Tibial nerve (tissue), 4 donors: Measurements from ENCODE around the gene SCIMP. TPM values are rescaled to one million over a fixed set of nuclear protein-coding genes. Genes with fewer than 3 reads are reported as not detected.
A peak's percentile ranks its signal among the peaks of the same experiment; 100 is the strongest.

Source experiments
- DNase-seq, 2 donors: peaks; one replicate each; pipeline ENCODE4 v3.0.0-alpha.2; 2019; ENCODE audit warnings: low spot score in 2 of 2
- H3K27ac ChIP-seq, 4 donors: fragments of 200-600 bp; sonication (generic) in 3 of 4; one replicate each; pipeline ENCODE4 v1.5.1; 2017 to 2019; ENCODE audit warnings: mild to moderate bottlenecking in 1 of 4
- H3K27me3 ChIP-seq, 2 donors: fragments of 200-600 bp; sonication (generic) in 1 of 2; one replicate each; pipeline versions ENCODE4 v1.5.1 to v1.6.0; 2017 to 2019
- H3K36me3 ChIP-seq, 3 donors: fragments of 200-600 bp; sonication (generic); one replicate each; pipeline ENCODE4 v1.5.1; 2018 to 2019
- H3K4me1 ChIP-seq, 4 donors: fragments of 200-600 bp; sonication (generic) in 3 of 4; one replicate each; pipeline ENCODE4 v1.5.1; 2017 to 2019
- H3K4me3 ChIP-seq, 4 donors: fragments of 200-600 bp; sonication (generic) in 3 of 4; one replicate each; pipeline ENCODE4 v1.5.1; 2017 to 2019; ENCODE audit warnings: mild to moderate bottlenecking in 1 of 4, moderate library complexity in 1 of 4
- H3K9me3 ChIP-seq, 4 donors: fragments of 200-600 bp; sonication (generic) in 3 of 4; one replicate each; pipeline ENCODE4 v1.5.1; 2017 to 2019
- EP300 ChIP-seq, 2 donors: sonication (generic); formaldehyde crosslinking; IDR thresholded peaks; one replicate each; pipeline ENCODE4 v1.6.1; 2017; ENCODE audit warnings: antibody characterized with exemption in 2 of 2, mild to moderate bottlenecking in 1 of 2
- POLR2A ChIP-seq, 2 donors: fragments of 450-650 bp; IDR thresholded peaks; one replicate each; pipeline ENCODE4 v1.6.1; 2017; ENCODE audit warnings: antibody characterized with exemption in 2 of 2, mild to moderate bottlenecking in 2 of 2, moderate library complexity in 2 of 2
- WGBS, 2 donors: methylation state at CpG; one replicate each; pipeline ENCODE4 v1.1.5; 2018; 5-methylcytosine and 5-hydroxymethylcytosine counted together
- total RNA-seq, 4 donors: library from RNA; depleted of rRNA; stranded (reverse); fragments of >200 nt; gene quantifications; one replicate each; pipeline ENCODE4 v1.1.0, GENCODE V29; 2016
- TF ChIP-seq, protein P1 (sequence below), 5 experiments: fragments of 200-600 bp in 3 of 5; fragments of 450-650 bp in 2 of 5; sonication (generic) in 3 of 5; IDR thresholded peaks; one replicate each; pipeline ENCODE4 v1.5.1; 2016 to 2019; ENCODE audit warnings: antibody characterized with exemption in 5 of 5, mild to moderate bottlenecking in 3 of 5, moderate library complexity in 2 of 5

The SCIMP gene
- total RNA-seq, 4 donors from 2014 or later: 0.84 to 3.0 (median 1.5) TPM

DNA sequence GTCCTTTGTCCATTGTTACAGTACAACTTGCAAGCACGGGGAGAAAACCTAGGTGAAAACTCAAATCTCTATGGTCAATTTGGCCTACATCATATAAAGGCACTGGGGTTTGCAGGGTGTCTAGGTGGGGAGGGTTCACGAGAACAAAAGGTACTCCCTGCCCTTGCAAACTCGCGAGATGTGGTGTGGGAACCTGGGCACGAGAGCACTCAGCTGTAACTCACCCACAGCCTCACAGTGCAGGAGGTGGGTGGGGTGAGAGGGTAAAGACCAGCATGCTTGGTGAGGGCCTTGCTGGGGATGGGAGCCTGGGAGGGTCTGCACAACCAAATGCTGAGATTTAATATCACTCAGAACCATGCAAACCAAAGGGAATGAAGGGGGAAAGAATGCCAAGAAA is 24.6 kb downstream of the SCIMP start:
- DNase-seq: no peak
- H3K27ac ChIP-seq: peak overlapping the region in 2 of 4 donors; percentile 8 to 64
- H3K4me1 ChIP-seq: no peaks in the 10 kb centered on the region
- TF ChIP-seq EP300 (IDR thresholded peaks at IDR 0.05) (no peak), POLR2A (IDR thresholded peaks at IDR 0.05) (no peak)
- TF ChIP-seq, protein P1, sequence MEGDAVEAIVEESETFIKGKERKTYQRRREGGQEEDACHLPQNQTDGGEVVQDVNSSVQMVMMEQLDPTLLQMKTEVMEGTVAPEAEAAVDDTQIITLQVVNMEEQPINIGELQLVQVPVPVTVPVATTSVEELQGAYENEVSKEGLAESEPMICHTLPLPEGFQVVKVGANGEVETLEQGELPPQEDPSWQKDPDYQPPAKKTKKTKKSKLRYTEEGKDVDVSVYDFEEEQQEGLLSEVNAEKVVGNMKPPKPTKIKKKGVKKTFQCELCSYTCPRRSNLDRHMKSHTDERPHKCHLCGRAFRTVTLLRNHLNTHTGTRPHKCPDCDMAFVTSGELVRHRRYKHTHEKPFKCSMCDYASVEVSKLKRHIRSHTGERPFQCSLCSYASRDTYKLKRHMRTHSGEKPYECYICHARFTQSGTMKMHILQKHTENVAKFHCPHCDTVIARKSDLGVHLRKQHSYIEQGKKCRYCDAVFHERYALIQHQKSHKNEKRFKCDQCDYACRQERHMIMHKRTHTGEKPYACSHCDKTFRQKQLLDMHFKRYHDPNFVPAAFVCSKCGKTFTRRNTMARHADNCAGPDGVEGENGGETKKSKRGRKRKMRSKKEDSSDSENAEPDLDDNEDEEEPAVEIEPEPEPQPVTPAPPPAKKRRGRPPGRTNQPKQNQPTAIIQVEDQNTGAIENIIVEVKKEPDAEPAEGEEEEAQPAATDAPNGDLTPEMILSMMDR (IDR thresholded peaks at IDR 0.05): no peak
- H3K27me3 ChIP-seq: no peaks in the 10 kb centered on the region
- WGBS, 2 donors: 90 to 92% methylated on average over 5 of the region's 5 CpGs
- H3K9me3 ChIP-seq: no peaks in the 10 kb centered on the region
- H3K4me3 ChIP-seq: no peak overlapping the region
- H3K36me3 ChIP-seq: peaks cover 0 to 57% (median 0%) of the 10 kb centered on the region in 3 donors

DNA sequence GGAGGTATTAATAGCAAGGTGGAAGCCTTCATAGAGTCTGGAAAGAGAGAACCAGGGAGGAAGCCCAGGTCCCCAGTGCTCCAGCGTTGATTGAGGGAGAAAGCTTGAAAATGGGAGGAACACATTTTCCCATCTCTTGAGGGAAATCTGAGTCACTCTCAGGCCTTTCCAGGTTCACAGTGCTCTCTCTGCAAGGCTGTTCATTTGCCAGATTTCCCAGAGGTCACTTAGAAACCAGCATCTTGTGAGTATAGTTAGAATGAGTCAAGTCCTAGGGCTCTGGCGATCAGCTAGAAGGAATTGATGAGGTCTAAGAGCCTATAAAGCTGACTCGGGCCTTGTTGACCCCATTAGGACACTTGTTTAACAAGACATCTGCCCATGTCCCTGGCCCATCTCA is 25.3 kb downstream of the SCIMP start:
- TF ChIP-seq POLR2A (IDR thresholded peaks at IDR 0.05) (no peak), EP300 (IDR thresholded peaks at IDR 0.05) (no peak)
- TF ChIP-seq, protein P1 (IDR thresholded peaks at IDR 0.05): no peak
- peaks cover 0 to 52% (median 0%) of the 10 kb centered on the region in 3 donors for H3K36me3 ChIP-seq
- no peak overlapping the region for H3K27ac ChIP-seq
- no peak overlapping the region for H3K4me3 ChIP-seq
- 90 to 96% methylated on average over 3 of the region's 3 CpGs for WGBS, 2 donors
- DNase-seq: no peak
- H3K27me3 ChIP-seq: no peaks in the 10 kb centered on the region
- H3K4me1 ChIP-seq: no peaks in the 10 kb centered on the region
- no peaks in the 10 kb centered on the region for H3K9me3 ChIP-seq

DNA sequence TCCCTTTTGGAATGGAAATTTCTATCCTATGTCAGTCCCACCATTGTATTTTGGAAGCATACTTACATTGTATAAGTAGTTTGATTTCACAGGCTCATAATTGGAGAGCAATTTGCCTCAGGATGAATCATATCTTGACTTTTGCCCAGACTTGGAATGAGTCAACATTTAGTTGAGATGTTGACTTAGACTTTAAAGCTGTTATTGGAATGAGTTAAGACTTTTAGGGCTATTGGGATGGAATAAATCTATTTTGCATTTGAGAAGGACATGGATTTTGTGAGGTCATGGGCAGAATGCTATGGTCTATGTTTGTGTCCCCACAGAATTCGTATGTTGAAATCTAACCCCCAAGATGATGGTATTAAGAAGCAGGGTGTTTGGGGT is 30.8 kb downstream of the SCIMP start:
- H3K4me1 ChIP-seq: no peaks in the 10 kb centered on the region
- H3K4me3 ChIP-seq: no peak overlapping the region
- peaks cover 0 to 16% (median 0%) of the 10 kb centered on the region in 3 donors for H3K36me3 ChIP-seq
- no peaks in the 10 kb centered on the region for H3K27me3 ChIP-seq
- no peak for DNase-seq
- 86 to 94% methylated on average over 1 of the region's 1 CpG for WGBS, 2 donors
- TF ChIP-seq, protein P1 (IDR thresholded peaks at IDR 0.05): no peak
- TF ChIP-seq EP300 (IDR thresholded peaks at IDR 0.05) (no peak), POLR2A (IDR thresholded peaks at IDR 0.05) (no peak)
- no peaks in the 10 kb centered on the region for H3K9me3 ChIP-seq
- H3K27ac ChIP-seq: no peak overlapping the region

GRCh38 chr17:5203178-5203907 is 31.3 kb downstream of the SCIMP start:
- Histone ChIP-seq H3K27me3 (no peaks in the 10 kb centered on the region), H3K27ac (no peak overlapping the region), H3K4me3 (no peak overlapping the region), H3K9me3 (no peaks in the 10 kb centered on the region), H3K36me3 (peaks cover 0 to 15% (median 0%) of the 10 kb centered on the region in 3 donors), H3K4me1 (no peaks in the 10 kb centered on the region)
- WGBS, 2 donors: 95 to 98% methylated on average over 13 to 14 of the region's 14 CpGs
- TF ChIP-seq, protein P1 (IDR thresholded peaks at IDR 0.05): no peak
- DNase-seq: no peak

GRCh38 chr17:5201011-5201410 is 33.6 kb downstream of the SCIMP start:
- TF ChIP-seq, protein P1 (IDR thresholded peaks at IDR 0.05): no peak
- TF ChIP-seq POLR2A (IDR thresholded peaks at IDR 0.05) (no peak), EP300 (IDR thresholded peaks at IDR 0.05) (no peak)
- WGBS, 2 donors: 91 to 95% methylated on average over 8 of the region's 8 CpGs
- DNase-seq: no peak
- Histone ChIP-seq H3K4me3 (no peak overlapping the region), H3K4me1 (no peaks in the 10 kb centered on the region), H3K27ac (no peak overlapping the region), H3K27me3 (no peaks in the 10 kb centered on the region), H3K36me3 (peaks cover 0 to 17% (median 0%) of the 10 kb centered on the region in 3 donors), H3K9me3 (no peaks in the 10 kb centered on the region)
